Measurements from ENCODE around the gene CCNE1.
A peak's percentile ranks its signal among the peaks of the same experiment; 100 is the strongest.

CCNE1 gene

DNA sequence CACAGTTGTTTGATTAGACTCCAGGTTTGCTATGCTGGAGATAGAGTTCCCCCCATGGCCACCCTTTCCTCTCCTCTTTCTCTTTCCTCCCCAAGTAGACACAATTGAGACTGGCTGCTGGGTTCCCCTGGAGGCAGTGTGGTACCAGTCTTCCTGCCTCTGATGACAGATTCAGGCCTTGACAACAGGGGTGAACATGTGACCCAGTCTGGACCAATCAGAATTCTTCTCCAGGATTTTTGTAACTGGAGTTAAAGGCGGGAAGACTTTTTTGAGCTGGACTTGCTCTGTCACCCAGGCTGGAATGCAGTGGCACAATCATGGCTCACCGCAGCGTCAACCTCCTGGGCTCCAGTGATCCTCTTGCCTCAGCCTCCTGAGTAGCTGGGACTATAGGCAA is 48.7 kb downstream of the CCNE1 start:
- Histone ChIP-seq H3K9me3 (ENCODE audit: insufficient read depth, low read length, severe bottlenecking) (no peaks in the 10 kb centered on the region), H3K27ac (ENCODE audit: low read length) (no peak overlapping the region), H3K36me3 (ENCODE audit: insufficient read depth, low read length) (no peaks in the 10 kb centered on the region), H2AFZ (ENCODE audit: low read depth, low read length) (no peak overlapping the region), H3K4me3 (ENCODE audit: low read depth in 1 of 2, low read length in 2 of 2) (no peak overlapping the region), H3K79me2 (ENCODE audit: insufficient read depth, low read length) (no peaks in the 10 kb centered on the region), H3K4me2 (ENCODE audit: insufficient read depth, low read length) (no peak overlapping the region), H4K20me1 (ENCODE audit: insufficient read depth, low read length) (no peaks in the 10 kb centered on the region), H3K9ac (ENCODE audit: low read depth, low read length) (no peak overlapping the region), H3K4me1 (ENCODE audit: insufficient read depth, low read length) (no peaks in the 10 kb centered on the region), H3K27me3 (ENCODE audit: insufficient read depth, low read length, poor library complexity) (peaks cover 4% of the 10 kb centered on the region)
- TF ChIP-seq, protein P1, sequence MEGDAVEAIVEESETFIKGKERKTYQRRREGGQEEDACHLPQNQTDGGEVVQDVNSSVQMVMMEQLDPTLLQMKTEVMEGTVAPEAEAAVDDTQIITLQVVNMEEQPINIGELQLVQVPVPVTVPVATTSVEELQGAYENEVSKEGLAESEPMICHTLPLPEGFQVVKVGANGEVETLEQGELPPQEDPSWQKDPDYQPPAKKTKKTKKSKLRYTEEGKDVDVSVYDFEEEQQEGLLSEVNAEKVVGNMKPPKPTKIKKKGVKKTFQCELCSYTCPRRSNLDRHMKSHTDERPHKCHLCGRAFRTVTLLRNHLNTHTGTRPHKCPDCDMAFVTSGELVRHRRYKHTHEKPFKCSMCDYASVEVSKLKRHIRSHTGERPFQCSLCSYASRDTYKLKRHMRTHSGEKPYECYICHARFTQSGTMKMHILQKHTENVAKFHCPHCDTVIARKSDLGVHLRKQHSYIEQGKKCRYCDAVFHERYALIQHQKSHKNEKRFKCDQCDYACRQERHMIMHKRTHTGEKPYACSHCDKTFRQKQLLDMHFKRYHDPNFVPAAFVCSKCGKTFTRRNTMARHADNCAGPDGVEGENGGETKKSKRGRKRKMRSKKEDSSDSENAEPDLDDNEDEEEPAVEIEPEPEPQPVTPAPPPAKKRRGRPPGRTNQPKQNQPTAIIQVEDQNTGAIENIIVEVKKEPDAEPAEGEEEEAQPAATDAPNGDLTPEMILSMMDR (IDR thresholded peaks at IDR 0.05; ENCODE audit: borderline replicate concordance, extremely low read depth, low read length, poor library complexity, severe bottlenecking), result no peak
- TF ChIP-seq EZH2 (IDR thresholded peaks at IDR 0.05; ENCODE audit: borderline replicate concordance, low read depth, low read length, severe bottlenecking), result no peak
- peak; percentile 48; the same call in 1 of the 3 replicates for ATAC-seq (ENCODE audit: insufficient read depth, low read depth)
- DNase-seq, result no peak

DNA sequence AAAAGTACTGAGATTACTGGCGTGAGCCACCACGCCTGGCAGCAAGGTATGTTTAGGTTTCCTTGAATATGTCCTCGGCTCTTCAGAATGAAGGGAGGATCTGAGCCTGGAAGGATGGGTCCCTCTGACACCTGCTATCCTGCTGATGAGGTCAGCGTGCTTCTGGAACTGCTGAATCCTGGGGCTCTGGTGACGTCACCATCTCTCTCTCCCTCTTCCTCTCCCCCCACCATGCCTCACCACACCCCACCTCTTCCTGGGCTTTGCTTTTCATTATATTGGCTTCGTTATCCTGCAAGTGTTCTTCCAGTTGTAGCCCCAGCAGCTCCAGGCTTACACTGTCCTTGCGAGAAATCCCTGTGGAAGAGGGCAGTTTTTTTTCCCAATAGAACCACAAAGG is 49.8 kb downstream of the CCNE1 start:
- DNase-seq, result no peak
- H3K4me2 ChIP-seq (ENCODE audit: insufficient read depth, low read length), result no peak overlapping the region
- ATAC-seq (ENCODE audit: insufficient read depth, low read depth), result no peak
- H3K27me3 ChIP-seq (ENCODE audit: insufficient read depth, low read length, poor library complexity), result peaks cover 10% of the 10 kb centered on the region
- no peaks in the 10 kb centered on the region for H3K4me1 ChIP-seq (ENCODE audit: insufficient read depth, low read length)
- no peaks in the 10 kb centered on the region for H4K20me1 ChIP-seq (ENCODE audit: insufficient read depth, low read length)
- no peaks in the 10 kb centered on the region for H3K36me3 ChIP-seq (ENCODE audit: insufficient read depth, low read length)
- TF ChIP-seq, protein P1 (IDR thresholded peaks at IDR 0.05; ENCODE audit: borderline replicate concordance, extremely low read depth, low read length, poor library complexity, severe bottlenecking), result no peak
- TF ChIP-seq EZH2 (IDR thresholded peaks at IDR 0.05; ENCODE audit: borderline replicate concordance, low read depth, low read length, severe bottlenecking), result no peak
- no peaks in the 10 kb centered on the region for H3K79me2 ChIP-seq (ENCODE audit: insufficient read depth, low read length)
- no peak overlapping the region for H3K4me3 ChIP-seq (ENCODE audit: low read depth in 1 of 2, low read length in 2 of 2)
- no peaks in the 10 kb centered on the region for H3K9me3 ChIP-seq (ENCODE audit: insufficient read depth, low read length, severe bottlenecking)
- no peak overlapping the region for H3K9ac ChIP-seq (ENCODE audit: low read depth, low read length)
- H3K27ac ChIP-seq (ENCODE audit: low read length), result no peak overlapping the region
- no peak overlapping the region for H2AFZ ChIP-seq (ENCODE audit: low read depth, low read length)

DNA sequence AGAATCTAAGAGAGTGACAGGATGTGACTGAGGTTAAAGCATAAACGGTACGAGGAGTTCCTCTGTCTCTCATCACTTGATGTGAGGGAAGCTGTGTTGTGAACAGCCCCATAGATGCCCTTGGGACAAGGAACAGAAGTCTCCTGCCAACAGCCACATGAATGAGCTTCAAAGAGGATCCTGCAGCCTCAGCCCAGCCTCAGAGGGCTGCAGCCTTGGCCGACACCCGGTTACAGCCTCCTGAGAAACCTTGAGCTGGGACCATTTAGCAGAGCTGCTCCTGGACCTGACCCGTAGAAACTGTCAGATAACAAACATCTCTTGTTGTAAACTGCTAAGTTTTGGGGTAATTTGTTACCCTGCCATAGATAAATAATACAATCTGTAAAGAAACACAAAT is 54.2 kb downstream of the CCNE1 start:
- Histone ChIP-seq H3K27me3 (ENCODE audit: insufficient read depth, low read length, poor library complexity) (peaks cover 7% of the 10 kb centered on the region), H3K9ac (ENCODE audit: low read depth, low read length) (no peak overlapping the region), H3K79me2 (ENCODE audit: insufficient read depth, low read length) (no peaks in the 10 kb centered on the region), H3K4me3 (ENCODE audit: low read depth in 1 of 2, low read length in 2 of 2) (no peak overlapping the region), H2AFZ (ENCODE audit: low read depth, low read length) (no peak overlapping the region), H3K9me3 (ENCODE audit: insufficient read depth, low read length, severe bottlenecking) (no peaks in the 10 kb centered on the region), H3K4me1 (ENCODE audit: insufficient read depth, low read length) (no peaks in the 10 kb centered on the region), H3K36me3 (ENCODE audit: insufficient read depth, low read length) (no peaks in the 10 kb centered on the region), H3K4me2 (ENCODE audit: insufficient read depth, low read length) (no peak overlapping the region), H3K27ac (ENCODE audit: low read length) (no peak overlapping the region), H4K20me1 (ENCODE audit: insufficient read depth, low read length) (no peaks in the 10 kb centered on the region)
- no peak for DNase-seq
- no peak for ATAC-seq (ENCODE audit: insufficient read depth, low read depth)
- TF ChIP-seq, protein P1 (IDR thresholded peaks at IDR 0.05; ENCODE audit: borderline replicate concordance, extremely low read depth, low read length, poor library complexity, severe bottlenecking), result no peak
- no peak for TF ChIP-seq EZH2 (IDR thresholded peaks at IDR 0.05; ENCODE audit: borderline replicate concordance, low read depth, low read length, severe bottlenecking)

DNA sequence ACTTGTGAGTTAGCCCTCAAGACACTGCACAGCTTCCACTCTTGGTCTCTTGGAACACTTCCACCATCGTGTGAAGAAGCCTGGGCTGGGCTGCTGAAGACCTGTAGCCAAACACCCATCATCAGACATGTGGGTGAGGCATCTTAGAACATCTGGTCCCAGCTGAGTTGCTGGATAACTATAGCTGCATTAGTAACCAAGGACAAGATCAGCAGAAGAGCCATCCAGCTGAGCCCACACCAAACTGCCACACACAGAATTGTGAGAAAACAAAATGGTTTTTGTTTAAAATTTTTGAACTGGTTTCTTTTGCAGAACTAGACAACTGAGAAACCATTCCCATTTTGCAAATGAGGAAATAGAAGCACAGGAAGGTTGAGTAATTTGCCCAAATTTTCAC is 56.2 kb downstream of the CCNE1 start:
- no peak for ATAC-seq (ENCODE audit: insufficient read depth, low read depth)
- Histone ChIP-seq H3K79me2 (ENCODE audit: insufficient read depth, low read length) (no peaks in the 10 kb centered on the region), H3K9ac (ENCODE audit: low read depth, low read length) (no peak overlapping the region), H3K27me3 (ENCODE audit: insufficient read depth, low read length, poor library complexity) (peaks cover 5% of the 10 kb centered on the region), H4K20me1 (ENCODE audit: insufficient read depth, low read length) (no peaks in the 10 kb centered on the region), H2AFZ (ENCODE audit: low read depth, low read length) (no peak overlapping the region), H3K4me1 (ENCODE audit: insufficient read depth, low read length) (no peaks in the 10 kb centered on the region), H3K4me3 (ENCODE audit: low read depth in 1 of 2, low read length in 2 of 2) (no peak overlapping the region), H3K27ac (ENCODE audit: low read length) (no peak overlapping the region), H3K4me2 (ENCODE audit: insufficient read depth, low read length) (no peak overlapping the region), H3K36me3 (ENCODE audit: insufficient read depth, low read length) (no peaks in the 10 kb centered on the region), H3K9me3 (ENCODE audit: insufficient read depth, low read length, severe bottlenecking) (no peaks in the 10 kb centered on the region)
- TF ChIP-seq, protein P1 (IDR thresholded peaks at IDR 0.05; ENCODE audit: borderline replicate concordance, extremely low read depth, low read length, poor library complexity, severe bottlenecking), result no peak
- TF ChIP-seq EZH2 (IDR thresholded peaks at IDR 0.05; ENCODE audit: borderline replicate concordance, low read depth, low read length, severe bottlenecking), result no peak
- no peak for DNase-seq

Measured in DND-41 (cell line).